Psoas muscle (tissue), 8 donors: ENCODE measurements around the gene CCDC92. TPM values are rescaled to one million over a fixed set of nuclear protein-coding genes. Genes with fewer than 3 reads are reported as not detected.

Experiments used
- ATAC-seq, 4 donors: fragments of 200-7000 bp; cut with Tn5 transposase; one replicate each; pipeline ENCODE4 v1.9.1; 2020; ENCODE audit warnings: moderate library complexity in 3 of 4, mild to moderate bottlenecking in 2 of 4
- DNase-seq, 2 donors: peaks; one replicate each; pipeline ENCODE4 v3.0.0-alpha.2; 2020
- H3K27ac ChIP-seq: fragments of 200-600 bp; one replicate; pipeline ENCODE4 v1.8.0; 2022
- H3K27me3 ChIP-seq, 3 donors: fragments of 200-600 bp in 1 of 3; one replicate each; pipeline versions ENCODE4 v1.6.1 to v1.8.0; 2013 to 2022; ENCODE audit warnings: low read length in 2 of 3, mild to moderate bottlenecking in 2 of 3, moderate library complexity in 1 of 3; ENCODE audit not compliant: insufficient read depth in 3 of 3
- H3K36me3 ChIP-seq, 2 donors: fragments of 200-600 bp in 1 of 2; one replicate each; pipeline versions ENCODE4 v1.6.1 to v1.8.0; 2013 to 2022; ENCODE audit warnings: low read depth in 1 of 2, mild to moderate bottlenecking in 1 of 2, moderate library complexity in 1 of 2; ENCODE audit not compliant: insufficient read depth in 1 of 2
- H3K4me1 ChIP-seq: fragments of 200-600 bp; one replicate; pipeline ENCODE4 v1.8.0; 2022
- H3K4me3 ChIP-seq: fragments of 200-600 bp; one replicate; pipeline ENCODE4 v1.8.0; 2022; ENCODE audit warnings: mild to moderate bottlenecking
- H3K9me3 ChIP-seq: fragments of 200-600 bp; one replicate; pipeline ENCODE4 v1.8.0; 2022
- CTCF ChIP-seq: fragments of 200-600 bp; IDR thresholded peaks from one replicate; pipeline ENCODE4 v1.8.0; 2022; ENCODE audit warnings: antibody characterized with exemption
- WGBS, 3 donors: extraction: QIAGEN DNeasy Blood & Tissue Kit; methylation state at CpG; one replicate each; pipeline versions ENCODE4 v1.1.6 to v1.1.7; 2013; 5-methylcytosine and 5-hydroxymethylcytosine counted together
- intact Hi-C, 2 donors: fragments of 100-400 bp; cut with DNase I; formaldehyde crosslinking; loops; one replicate each; pipeline versions ENCODE4 v1.11.0 to v1.14.2; 2022
- polyA plus RNA-seq, 3 donors: library from polyadenylated mRNA; stranded (reverse); fragments of 200-250 nt; gene quantifications; one replicate each; pipeline ENCODE4 v1.2.3, GENCODE V29; 2013
- total RNA-seq, 4 donors: library from RNA; stranded (reverse); fragmentation: NEBNext Ultra II Directional in 2 of 4; extraction: Animal tissue kit (Norgen Biotek cat#: 25700) in 2 of 4; gene quantifications; one replicate each; pipeline versions ENCODE4 v1.2.1 to v1.2.4, GENCODE V29; 2021 to 2023
- donor health status: healthy with polysubstance abuse.
- donor health status: DM: no; HTN: no; CAD: no; lungs with moderate emphysema.
- donor health status: Bipolar disorder and iron deficiency.
- donor health status: healthy.
- donor health status: DM: yes; HTN: yes; CAD: no.
- donor health status: DM: no; HTN: no; CAD: no.
- donor health status: DM: no; HTN: no; CAD: no.
- donor health status: DM: yes; HTN: yes; CAD: no.

CCDC92 gene
- total and polyA plus RNA-seq, 7 donors = 27.9 to 83.2 (median 41.1) TPM

GRCh38 chr12:124002654-124003053 lies 30.0 kb upstream of the CCDC92 start:
- peaks cover 30% of the 10 kb centered on the region for H3K4me1 ChIP-seq
- intact Hi-C loops = no loop called here
- no peaks in the 10 kb centered on the region for H3K9me3 ChIP-seq
- 75 to 94% (median 79%) methylated on average over 2 of the region's 2 CpGs for WGBS, 3 donors
- no peak for DNase-seq
- no peak overlapping the region for H3K4me3 ChIP-seq
- TF ChIP-seq CTCF = no peak
- H3K27ac ChIP-seq = no peak overlapping the region
- H3K27me3 ChIP-seq = no peaks in the 10 kb centered on the region
- ATAC-seq = no peak
- H3K36me3 ChIP-seq = peaks cover 5 to 44% of the 10 kb centered on the region in 2 donors

- Histone ChIP-seq H3K4me3 (no peak overlapping the region), H3K4me1 (peaks cover 25% of the 10 kb centered on the region), H3K27ac (no peak overlapping the region), H3K9me3 (no peaks in the 10 kb centered on the region), H3K27me3 (no peaks in the 10 kb centered on the region), H3K36me3 (peaks cover 8 to 49% of the 10 kb centered on the region in 2 donors)
- WGBS, 3 donors = 94 to 97% (median 95%) methylated on average over 6 of the region's 6 CpGs
- DNase-seq (no peak), ATAC-seq (no peak)
- no peak for TF ChIP-seq CTCF
- intact Hi-C loops = no loop called here
Observed at GRCh38 chr12:124002021-124002644, 29.5 kb upstream of the CCDC92 start.

GRCh38 chr12:124001343-124001742 lies 28.7 kb upstream of the CCDC92 start:
- peaks cover 24% of the 10 kb centered on the region for H3K4me1 ChIP-seq
- no peak for TF ChIP-seq CTCF
- H3K4me3 ChIP-seq = no peak overlapping the region
- no peaks in the 10 kb centered on the region for H3K9me3 ChIP-seq
- intact Hi-C loops = no loop called here
- H3K27ac ChIP-seq = no peak overlapping the region
- WGBS, 3 donors = 79 to 81% (median 80%) methylated on average over 7 of the region's 7 CpGs
- no peaks in the 10 kb centered on the region for H3K27me3 ChIP-seq
- H3K36me3 ChIP-seq = peaks cover 8 to 49% of the 10 kb centered on the region in 2 donors
- no peak for DNase-seq
- no peak for ATAC-seq

- DNase-seq (no peak), ATAC-seq (no peak)
- no peaks in the 10 kb centered on the region for H3K27me3 ChIP-seq
- TF ChIP-seq CTCF = no peak
- H3K4me3 ChIP-seq = no peak overlapping the region
- intact Hi-C loops = no loop called here
- no peak overlapping the region for H3K27ac ChIP-seq
- 88 to 93% (median 91%) methylated on average over 5 of the region's 5 CpGs for WGBS, 3 donors
- H3K4me1 ChIP-seq = peaks cover 17% of the 10 kb centered on the region
- no peaks in the 10 kb centered on the region for H3K9me3 ChIP-seq
- H3K36me3 ChIP-seq = peaks cover 8 to 49% of the 10 kb centered on the region in 2 donors
Observed at GRCh38 chr12:124000111-124000510, 27.5 kb upstream of the CCDC92 start.

GRCh38 chr12:123998991-123999359 lies 26.3 kb upstream of the CCDC92 start:
- no peak overlapping the region for H3K27ac ChIP-seq
- H3K4me1 ChIP-seq = peaks cover 6% of the 10 kb centered on the region

More at GRCh38 chr12:123998991-123999359, 26.3 kb upstream of the CCDC92 start:
- no peaks in the 10 kb centered on the region for H3K9me3 ChIP-seq
- no peaks in the 10 kb centered on the region for H3K27me3 ChIP-seq
- intact Hi-C loops = no loop called here
- TF ChIP-seq CTCF = no peak
- H3K4me3 ChIP-seq = no peak overlapping the region
- ATAC-seq = no peak
- 77 to 97% (median 81%) methylated on average over 2 of the region's 2 CpGs for WGBS, 3 donors
- DNase-seq = no peak
- H3K36me3 ChIP-seq = peaks cover 8 to 48% of the 10 kb centered on the region in 2 donors
